ENCODE results near the gene C17orf67. TPM values are rescaled to one million over a fixed set of nuclear protein-coding genes. Genes with fewer than 3 reads are reported as not detected.

C17orf67 gene
- total and polyA plus RNA-seq, 10 of the 15 experiments (the other 5 are each of a cell fraction or from before 2014, with no cell fraction given) = 0.24 to 3.3 (median 0.89) TPM

DNA sequence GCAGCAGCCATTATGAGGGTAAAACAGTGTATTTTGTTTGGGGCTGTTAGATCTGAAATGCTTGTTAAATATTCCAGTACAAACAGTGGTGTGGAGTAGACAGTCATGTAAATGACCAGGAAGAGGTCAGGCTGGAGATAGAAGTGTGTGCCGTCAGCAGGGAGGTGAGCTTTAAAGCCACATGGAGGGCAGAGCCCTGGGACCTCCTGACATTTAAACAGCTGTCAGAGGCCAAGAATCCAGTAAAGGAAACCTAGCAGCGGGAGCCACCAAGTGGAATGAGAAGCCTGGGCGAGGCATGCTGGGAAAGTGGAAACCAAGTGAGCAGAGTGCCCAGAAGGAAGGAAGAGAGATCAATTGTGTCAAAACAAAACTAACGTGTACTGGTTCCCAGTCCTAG, 26.8 kb downstream of the C17orf67 start:
- FAIRE-seq (no peak), ATAC-seq (no peak), DNase-seq (ENCODE audit: low read depth, low spot score) (no peak)
- CTCF ChIA-PET = interaction anchor here (1.0 kb wide), 1 partner anchor 70 kb away, joined by 3 read pairs; no protein-coding TSS in a partner anchor
- Histone ChIP-seq H3K27ac (ENCODE audit: control insufficient read depth, insufficient read depth) (no peak overlapping the region), H3K4me1 (ENCODE audit: control insufficient read depth, insufficient read depth, low read length) (no peaks in the 10 kb centered on the region), H3K79me2 (ENCODE audit: control insufficient read depth, insufficient read depth, low read length) (no peaks in the 10 kb centered on the region), H4K20me1 (ENCODE audit: control insufficient read depth, insufficient read depth) (no peaks in the 10 kb centered on the region), H3K9ac (ENCODE audit: control insufficient read depth, insufficient read depth, low read length) (no peak overlapping the region), H3K36me3 (ENCODE audit: control insufficient read depth in 2 of 2, insufficient read depth in 2 of 2, low read length in 1 of 2) (no peaks in the 10 kb centered on the region), H3K27me3 (replicated peaks in 1 of 2; ENCODE audit: control insufficient read depth in 2 of 2, insufficient read depth in 2 of 2, low read length in 1 of 2) (no peaks in the 10 kb centered on the region; a peak in 1 of 4 replicates), H3K4me2 (ENCODE audit: control insufficient read depth, insufficient read depth) (no peak overlapping the region), H2AFZ (ENCODE audit: control insufficient read depth, low read depth, low read length) (no peak overlapping the region), H3K9me3 (replicated peaks; ENCODE audit: control insufficient read depth, insufficient read depth, low read length) (no peaks in the 10 kb centered on the region), H3K4me3 (no peak overlapping the region)
- intact Hi-C loops (cut with micrococcal nuclease; ENCODE audit: unreplicated experiment) (no loop called here), in situ Hi-C loops (cut with MboI) (no loop called here)
- SMC1A ChIA-PET (ENCODE audit: uncharacterized antibody, unreplicated experiment) = no interaction called here
- WGBS (ENCODE audit: insufficient coverage, insufficient replicate concordance, low lambda C conversion rate, missing lambda C conversion rate) = 63% methylated on average over 4 of the region's 4 CpGs
- BruUV-seq (replicated peaks) = no TSS peak
- POLR2A ChIA-PET = no interaction called here
- TF ChIP-seq, protein P1, sequence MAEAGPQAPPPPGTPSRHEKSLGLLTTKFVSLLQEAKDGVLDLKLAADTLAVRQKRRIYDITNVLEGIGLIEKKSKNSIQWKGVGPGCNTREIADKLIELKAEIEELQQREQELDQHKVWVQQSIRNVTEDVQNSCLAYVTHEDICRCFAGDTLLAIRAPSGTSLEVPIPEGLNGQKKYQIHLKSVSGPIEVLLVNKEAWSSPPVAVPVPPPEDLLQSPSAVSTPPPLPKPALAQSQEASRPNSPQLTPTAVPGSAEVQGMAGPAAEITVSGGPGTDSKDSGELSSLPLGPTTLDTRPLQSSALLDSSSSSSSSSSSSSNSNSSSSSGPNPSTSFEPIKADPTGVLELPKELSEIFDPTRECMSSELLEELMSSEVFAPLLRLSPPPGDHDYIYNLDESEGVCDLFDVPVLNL (IDR thresholded peaks at IDR 0.05; ENCODE audit: low read depth, low read length) = no peak
- TF ChIP-seq MYC (IDR thresholded peaks at IDR 0.05; ENCODE audit: insufficient read depth, insufficient read length, insufficient replicate concordance, low read length, severe bottlenecking) (no peak), TBL1XR1 (IDR thresholded peaks at IDR 0.05; ENCODE audit: low read depth, low read length) (no peak), ATF7 (IDR thresholded peaks at IDR 0.05; ENCODE audit: low read depth) (no peak), CHD4 (IDR thresholded peaks at IDR 0.05) (no peak), WRNIP1 (IDR thresholded peaks at IDR 0.05; ENCODE audit: borderline replicate concordance, low read depth, low read length) (no peak), PAX5 (IDR thresholded peaks at IDR 0.05; ENCODE audit: borderline replicate concordance, low read depth, low read length) (no peak), MEF2B (IDR thresholded peaks at IDR 0.05; ENCODE audit: partially characterized antibody, poor library complexity, severe bottlenecking) (no peak)
- TF ChIP-seq, protein P2, sequence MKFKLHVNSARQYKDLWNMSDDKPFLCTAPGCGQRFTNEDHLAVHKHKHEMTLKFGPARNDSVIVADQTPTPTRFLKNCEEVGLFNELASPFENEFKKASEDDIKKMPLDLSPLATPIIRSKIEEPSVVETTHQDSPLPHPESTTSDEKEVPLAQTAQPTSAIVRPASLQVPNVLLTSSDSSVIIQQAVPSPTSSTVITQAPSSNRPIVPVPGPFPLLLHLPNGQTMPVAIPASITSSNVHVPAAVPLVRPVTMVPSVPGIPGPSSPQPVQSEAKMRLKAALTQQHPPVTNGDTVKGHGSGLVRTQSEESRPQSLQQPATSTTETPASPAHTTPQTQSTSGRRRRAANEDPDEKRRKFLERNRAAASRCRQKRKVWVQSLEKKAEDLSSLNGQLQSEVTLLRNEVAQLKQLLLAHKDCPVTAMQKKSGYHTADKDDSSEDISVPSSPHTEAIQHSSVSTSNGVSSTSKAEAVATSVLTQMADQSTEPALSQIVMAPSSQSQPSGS (IDR thresholded peaks at IDR 0.05; ENCODE audit: low read length) = no peak
- TF ChIP-seq, protein P3, sequence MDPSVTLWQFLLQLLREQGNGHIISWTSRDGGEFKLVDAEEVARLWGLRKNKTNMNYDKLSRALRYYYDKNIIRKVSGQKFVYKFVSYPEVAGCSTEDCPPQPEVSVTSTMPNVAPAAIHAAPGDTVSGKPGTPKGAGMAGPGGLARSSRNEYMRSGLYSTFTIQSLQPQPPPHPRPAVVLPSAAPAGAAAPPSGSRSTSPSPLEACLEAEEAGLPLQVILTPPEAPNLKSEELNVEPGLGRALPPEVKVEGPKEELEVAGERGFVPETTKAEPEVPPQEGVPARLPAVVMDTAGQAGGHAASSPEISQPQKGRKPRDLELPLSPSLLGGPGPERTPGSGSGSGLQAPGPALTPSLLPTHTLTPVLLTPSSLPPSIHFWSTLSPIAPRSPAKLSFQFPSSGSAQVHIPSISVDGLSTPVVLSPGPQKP (IDR thresholded peaks at IDR 0.05; ENCODE audit: low read depth, low read length) = no peak
- TF ChIP-seq, protein P4, sequence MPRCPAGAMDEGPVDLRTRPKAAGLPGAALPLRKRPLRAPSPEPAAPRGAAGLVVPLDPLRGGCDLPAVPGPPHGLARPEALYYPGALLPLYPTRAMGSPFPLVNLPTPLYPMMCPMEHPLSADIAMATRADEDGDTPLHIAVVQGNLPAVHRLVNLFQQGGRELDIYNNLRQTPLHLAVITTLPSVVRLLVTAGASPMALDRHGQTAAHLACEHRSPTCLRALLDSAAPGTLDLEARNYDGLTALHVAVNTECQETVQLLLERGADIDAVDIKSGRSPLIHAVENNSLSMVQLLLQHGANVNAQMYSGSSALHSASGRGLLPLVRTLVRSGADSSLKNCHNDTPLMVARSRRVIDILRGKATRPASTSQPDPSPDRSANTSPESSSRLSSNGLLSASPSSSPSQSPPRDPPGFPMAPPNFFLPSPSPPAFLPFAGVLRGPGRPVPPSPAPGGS (IDR thresholded peaks at IDR 0.05; ENCODE audit: borderline replicate concordance, insufficient read depth, low read depth, low read length, poor library complexity, severe bottlenecking) = no peak
- RAD21 ChIA-PET (ENCODE audit: unreplicated experiment) = no interaction called here
